Tibial artery (tissue), 4 donors: Measurements from ENCODE around the gene ATXN7L1.
A peak's percentile ranks its signal among the peaks of the same experiment; 100 is the strongest.

Source experiments
- DNase-seq, 2 donors: peaks; one replicate each; pipeline ENCODE4 v3.0.0-alpha.2; 2019
- H3K27ac ChIP-seq, 2 donors: fragments of 200-600 bp; sonication (generic) in 1 of 2; 1 replicate in 1 of 2; 2 replicates in 1 of 2; pipeline ENCODE4 v1.5.1; 2018 to 2019; ENCODE audit warnings: mild to moderate bottlenecking in 1 of 2
- H3K27me3 ChIP-seq, 2 donors: fragments of 200-600 bp; sonication (generic) in 1 of 2; one replicate each; pipeline versions ENCODE4 v1.5.1 to v1.6.0; 2016 to 2019
- H3K36me3 ChIP-seq, 3 donors: fragments of 200-600 bp; sonication (generic) in 2 of 3; one replicate each; pipeline ENCODE4 v1.5.1; 2016 to 2019; ENCODE audit warnings: mild to moderate bottlenecking in 2 of 3
- H3K4me1 ChIP-seq, 4 donors: fragments of 200-600 bp; sonication (generic) in 2 of 4; 1 replicate in 3 of 4; 2 replicates in 1 of 4; pipeline ENCODE4 v1.5.1; 2016 to 2019
- H3K4me3 ChIP-seq, 2 donors: fragments of 200-600 bp; sonication (generic) in 1 of 2; 1 replicate in 1 of 2; 2 replicates in 1 of 2; pipeline ENCODE4 v1.5.1; 2018 to 2019; ENCODE audit warnings: mild to moderate bottlenecking in 2 of 2
- H3K9me3 ChIP-seq, 3 donors: fragments of 200-600 bp; sonication (generic) in 1 of 3; one replicate each; pipeline ENCODE4 v1.5.1; 2016 to 2019
- CTCF ChIP-seq, 2 experiments: fragments of 200-600 bp in 1 of 2; fragments of 450-650 bp in 1 of 2; IDR thresholded peaks; one replicate each; pipeline ENCODE4 v1.5.1; 2017 to 2019; ENCODE audit warnings: antibody characterized with exemption in 2 of 2, mild to moderate bottlenecking in 1 of 2, moderate library complexity in 1 of 2
- intact Hi-C: fragments of 100-400 bp; cut with DNase I; formaldehyde crosslinking; loops from one replicate; pipeline ENCODE4 v1.15.0; 2023; ENCODE audit warnings: low total_unique reads

The ATXN7L1 gene

DNA sequence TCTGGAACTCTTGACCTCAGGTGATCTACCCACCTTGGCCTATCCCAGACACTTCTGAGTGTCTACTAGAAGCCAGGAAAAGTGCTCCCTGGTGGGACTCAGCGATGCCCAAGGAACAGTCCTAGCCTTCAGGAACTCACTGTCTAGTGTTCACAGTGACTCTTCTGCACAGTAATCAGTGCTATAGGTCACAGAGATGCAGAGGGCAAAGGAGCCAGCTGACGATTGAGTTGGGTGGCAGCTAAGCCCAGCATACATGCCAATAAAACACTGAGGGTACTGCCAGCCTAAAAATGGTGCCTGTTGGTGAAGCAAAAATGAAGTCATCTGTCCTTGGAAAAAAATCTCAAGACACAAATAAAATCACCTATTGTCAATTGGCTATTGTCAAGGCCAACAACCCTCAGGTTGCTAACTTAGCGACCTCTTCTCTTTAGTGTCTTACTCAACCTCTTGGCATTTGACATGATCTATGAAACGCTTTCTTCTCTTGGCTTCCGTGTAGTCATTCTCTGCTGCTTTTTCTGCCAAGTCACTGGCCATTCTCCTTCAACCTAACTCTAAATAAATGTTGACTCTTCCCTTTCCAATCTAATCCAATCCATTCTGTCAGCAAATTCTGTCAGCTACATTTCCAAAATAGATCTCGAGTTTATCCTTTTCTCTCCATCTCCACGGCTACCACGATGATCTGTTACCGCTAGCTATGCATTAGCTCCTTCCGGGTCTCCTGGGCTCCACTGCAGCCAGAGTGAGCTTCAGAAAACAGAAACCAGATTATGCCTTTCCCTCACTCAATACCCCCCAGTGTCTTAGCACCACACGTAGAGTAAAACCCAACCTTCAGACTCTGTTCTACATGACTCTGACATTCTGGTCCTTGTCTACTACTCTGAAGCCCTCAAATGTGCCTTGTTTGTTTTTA is 99.2 kb downstream of the ATXN7L1 start:
- no peaks in the 10 kb centered on the region for H3K9me3 ChIP-seq
- H3K4me1 ChIP-seq, result peaks cover 0 to 5% (median 0%) of the 10 kb centered on the region in 4 donors
- H3K4me3 ChIP-seq, result no peak overlapping the region
- DNase-seq, result no peak
- intact Hi-C loops, result no loop called here
- H3K27ac ChIP-seq, result no peak overlapping the region
- no peaks in the 10 kb centered on the region for H3K27me3 ChIP-seq
- no peaks in the 10 kb centered on the region for H3K36me3 ChIP-seq
- TF ChIP-seq CTCF (IDR thresholded peaks at IDR 0.05), result no peak

- DNase-seq, result peak; percentile 74 to 77
- H3K27ac ChIP-seq, result no peak overlapping the region
These were observed 100.2 kb downstream of the ATXN7L1 start for GRCh38 chr7:105776068-105776790.

GRCh38 chr7:105775580-105775979 is 100.8 kb downstream of the ATXN7L1 start:
- no peak for DNase-seq
- Histone ChIP-seq H3K9me3 (no peaks in the 10 kb centered on the region), H3K36me3 (no peaks in the 10 kb centered on the region), H3K4me3 (no peak overlapping the region), H3K27ac (no peak overlapping the region), H3K4me1 (peaks cover 0 to 7% (median 2%) of the 10 kb centered on the region in 4 donors), H3K27me3 (no peaks in the 10 kb centered on the region)
- intact Hi-C loops, result no loop called here
- no peak for TF ChIP-seq CTCF (IDR thresholded peaks at IDR 0.05)

More at GRCh38 chr7:105776068-105776790, 100.2 kb downstream of the ATXN7L1 start:
- Histone ChIP-seq H3K9me3 (no peaks in the 10 kb centered on the region), H3K27me3 (no peaks in the 10 kb centered on the region), H3K4me1 (peaks cover 0 to 5% (median 0%) of the 10 kb centered on the region in 4 donors), H3K4me3 (no peak overlapping the region), H3K36me3 (no peaks in the 10 kb centered on the region)
- intact Hi-C loops, result no loop called here
- TF ChIP-seq CTCF (IDR thresholded peaks at IDR 0.05), result no peak

DNA sequence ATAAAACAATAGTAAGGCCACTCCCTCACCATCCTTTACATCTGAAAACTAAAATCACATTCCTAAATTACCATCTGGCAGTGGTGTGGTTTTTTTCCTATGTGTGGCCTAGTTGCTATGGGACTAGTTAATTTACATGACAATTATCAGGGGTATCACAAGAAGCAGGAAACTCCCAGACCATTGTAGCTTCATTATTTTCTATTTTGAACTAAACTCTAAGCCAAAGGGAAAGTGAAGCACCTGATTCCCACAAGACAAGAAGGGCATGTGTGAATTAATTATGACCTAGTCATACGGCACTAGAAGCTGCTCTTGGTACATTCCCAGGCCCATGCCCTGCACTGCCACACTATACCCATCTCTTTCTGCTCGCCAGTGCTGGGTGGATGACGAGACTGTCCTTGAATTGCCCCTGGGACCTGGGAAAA is 103.4 kb downstream of the ATXN7L1 start:
- no peaks in the 10 kb centered on the region for H3K9me3 ChIP-seq
- no peaks in the 10 kb centered on the region for H3K36me3 ChIP-seq
- H3K4me1 ChIP-seq, result peaks cover 0 to 22% (median 13%) of the 10 kb centered on the region in 4 donors
- intact Hi-C loops, result no loop called here
- TF ChIP-seq CTCF (IDR thresholded peaks at IDR 0.05), result no peak
- H3K4me3 ChIP-seq, result no peak overlapping the region
- no peak overlapping the region for H3K27ac ChIP-seq
- DNase-seq, result no peak
- no peaks in the 10 kb centered on the region for H3K27me3 ChIP-seq

DNA sequence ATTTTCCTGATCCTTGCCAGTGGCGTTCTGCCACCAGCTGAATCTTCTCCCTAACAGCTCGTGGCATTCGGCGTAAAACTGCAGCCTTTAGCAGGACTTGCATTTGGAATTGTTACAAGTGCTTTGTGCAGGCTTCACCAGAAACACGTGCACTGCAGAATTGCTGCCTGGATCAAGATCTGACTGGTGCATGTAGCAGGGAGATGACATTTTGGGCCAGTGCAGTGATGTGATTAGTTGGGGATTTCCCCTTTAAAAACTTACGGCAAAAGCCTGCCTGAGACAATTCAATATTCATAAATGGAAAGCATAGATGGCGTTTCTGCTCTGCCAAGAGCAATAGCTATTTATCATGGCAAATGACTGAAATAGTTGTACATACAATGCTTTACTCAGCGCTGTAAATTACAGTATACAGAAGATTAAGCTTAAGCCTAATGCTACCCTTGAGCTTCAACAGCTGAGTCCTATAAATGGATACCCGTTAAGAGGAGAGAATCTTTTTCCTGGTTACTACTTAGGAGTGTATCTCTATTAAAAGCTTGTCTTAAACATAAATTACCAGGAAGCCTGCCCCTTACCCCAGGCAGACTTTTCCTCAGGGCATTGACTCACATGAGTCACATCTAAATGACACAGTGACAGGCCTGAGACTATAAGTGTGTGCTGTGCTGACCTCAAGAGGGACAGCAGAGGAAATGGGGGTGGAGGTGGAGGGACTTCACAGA is 106.3 kb downstream of the ATXN7L1 start:
- TF ChIP-seq CTCF (IDR thresholded peaks at IDR 0.05), result no peak
- H3K36me3 ChIP-seq, result no peaks in the 10 kb centered on the region
- no peak overlapping the region for H3K4me3 ChIP-seq
- no peak for DNase-seq
- peaks cover 0 to 17% (median 13%) of the 10 kb centered on the region in 4 donors for H3K4me1 ChIP-seq
- H3K27me3 ChIP-seq, result no peaks in the 10 kb centered on the region
- H3K9me3 ChIP-seq, result no peaks in the 10 kb centered on the region
- intact Hi-C loops, result no loop called here
- H3K27ac ChIP-seq, result peak overlapping the region in 1 of 2 donors; percentile 12
